ENCODE data around the gene EML5. TPM values are rescaled to one million over a fixed set of nuclear protein-coding genes. Genes with fewer than 3 reads are reported as not detected.

The EML5 gene
- total and polyA plus RNA-seq, 2 experiments from 2014 or later, result 0.18 to 1.6 TPM

- no peak for TF ChIP-seq ZNF114 (CRISPR knock-in tag; IDR thresholded peaks at IDR 0.05)
- no peak for TF ChIP-seq ZNF331 (CRISPR knock-in tag; IDR thresholded peaks at IDR 0.05; ENCODE audit: low read depth)
- no peak for TF ChIP-seq JUNB (IDR thresholded peaks at IDR 0.05; ENCODE audit: unreplicated experiment)
- TF ChIP-seq POLR2AphosphoS5 (IDR thresholded peaks at IDR 0.05; ENCODE audit: low read depth), result no peak
- no peak for TF ChIP-seq REST (IDR thresholded peaks at IDR 0.05; ENCODE audit: unreplicated experiment)
- no peak for TF ChIP-seq EZH2phosphoT487 (IDR thresholded peaks at IDR 0.05; ENCODE audit: unreplicated experiment)
- no peak for TF ChIP-seq ETS1 (IDR thresholded peaks at IDR 0.05)
- no peak for TF ChIP-seq CTCF (conservative IDR thresholded peaks at IDR 0.05; ENCODE audit: low read depth in 2 of 2)
These were observed 162.2 kb downstream of the EML5 start (continued) for GRCh38 chr14:88630565-88630964.

GRCh38 chr14:88628462-88628861, 164.3 kb downstream of the EML5 start:
- no peaks in the 10 kb centered on the region for H3K4me1 ChIP-seq (ENCODE audit: insufficient read depth)
- H3K4me2 ChIP-seq, result no peak overlapping the region
- H3K4me3 Mint-ChIP-seq, result no peak overlapping the region
- no peak overlapping the region for H3K27ac Mint-ChIP-seq
- no peaks in the 10 kb centered on the region for H3K9me3 Mint-ChIP-seq
- H3K9me2 ChIP-seq (ENCODE audit: insufficient read depth), result no peaks in the 10 kb centered on the region
- no peaks in the 10 kb centered on the region for H3K27me3 ChIP-seq (ENCODE audit: insufficient read depth)
- DNase-seq (ENCODE audit: low spot score) (no peak), ATAC-seq (no peak)
- H3K4me1 Mint-ChIP-seq, result no peaks in the 10 kb centered on the region
- no peaks in the 10 kb centered on the region for H3K36me3 ChIP-seq (ENCODE audit: insufficient read depth)
- no peaks in the 10 kb centered on the region for H3F3A ChIP-seq (replicated peaks; ENCODE audit: low read depth)
- no peak overlapping the region for H3K4me3 ChIP-seq
- no peaks in the 10 kb centered on the region for H3K36me3 Mint-ChIP-seq (ENCODE audit: low read depth)
- TF ChIP-seq EZH2 (IDR thresholded peaks at IDR 0.05; ENCODE audit: low read depth, unreplicated experiment), result no peak
- TF ChIP-seq ZNF462 (CRISPR knock-in tag; IDR thresholded peaks at IDR 0.05), result no peak
- no peak for TF ChIP-seq ZNF114 (CRISPR knock-in tag; IDR thresholded peaks at IDR 0.05)
- TF ChIP-seq CREB1 (CRISPR knock-in tag; IDR thresholded peaks at IDR 0.05; ENCODE audit: low read depth), result no peak
- TF ChIP-seq ETS1 (IDR thresholded peaks at IDR 0.05), result no peak
- no peak for TF ChIP-seq NANOG (IDR thresholded peaks at IDR 0.05; ENCODE audit: borderline replicate concordance)
- TF ChIP-seq ZNF331 (CRISPR knock-in tag; IDR thresholded peaks at IDR 0.05; ENCODE audit: low read depth), result no peak
- TF ChIP-seq EZH2phosphoT487 (IDR thresholded peaks at IDR 0.05; ENCODE audit: unreplicated experiment), result no peak
- H3K27me3 Mint-ChIP-seq (ENCODE audit: insufficient read depth, low read depth, poor library complexity), result no peaks in the 10 kb centered on the region
- H2AFZ ChIP-seq, result no peak overlapping the region
- no peaks in the 10 kb centered on the region for H4K20me1 ChIP-seq (replicated peaks; ENCODE audit: insufficient read depth)
- no peaks in the 10 kb centered on the region for H3K79me2 ChIP-seq (replicated peaks; ENCODE audit: insufficient read depth)
- no peak overlapping the region for H3K27ac ChIP-seq (ENCODE audit: low read depth)

All from GM23338 (cell line).